ENCODE results near the gene PCDHGA1. TPM values are rescaled to one million over a fixed set of nuclear protein-coding genes. Genes with fewer than 3 reads are reported as not detected.

Gene PCDHGA1
- total RNA-seq, 2 experiments from 2014 or later = not detected

- H3K4me3 Mint-ChIP-seq = no peak overlapping the region
- POLR2A ChIA-PET = no interaction called here
- peaks cover 73% of the 10 kb centered on the region for H3K36me3 Mint-ChIP-seq
- H3K27me3 Mint-ChIP-seq = no peaks in the 10 kb centered on the region
- H3K27ac Mint-ChIP-seq = no peak overlapping the region
- CTCF ChIA-PET = interaction anchor here (0.6 to 9.1 kb wide), 24 partner anchors 11 to 309 kb away, joined by 3 to 139 read pairs (median 6); partner anchors contain the start of genes PCDHGA10, PCDHGA11, PCDHGA12 and PCDHGB3
- H3K9me3 Mint-ChIP-seq = no peaks in the 10 kb centered on the region
- no peak for DNase-seq
- intact Hi-C loops (cut with micrococcal nuclease) = loop anchor here (2.0 kb wide), 1 partner anchor 35 kb away; no protein-coding TSS in a partner anchor
- H3K4me1 Mint-ChIP-seq (ENCODE audit: low read depth) = peaks cover 36% of the 10 kb centered on the region
Measured at GRCh38 chr5:141523991-141524390, 193.7 kb downstream of the PCDHGA1 start.

- intact Hi-C loops (cut with micrococcal nuclease) = loop anchor here (2.0 kb wide), 1 partner anchor 34 kb away; no protein-coding TSS in a partner anchor
- POLR2A ChIA-PET = no interaction called here
- CTCF ChIA-PET = interaction anchor here (0.6 to 9.1 kb wide), 29 partner anchors 10 to 1866 kb away, joined by 3 to 139 read pairs (median 6); partner anchors contain the start of genes PCDHGA10, PCDHGA11, PCDHGA12 and PCDHGB3
- Mint-ChIP-seq H3K27ac (peak overlapping the region; percentile 15), H3K4me3 (no peak overlapping the region), H3K9me3 (no peaks in the 10 kb centered on the region), H3K36me3 (peaks cover 66% of the 10 kb centered on the region), H3K27me3 (no peaks in the 10 kb centered on the region), H3K4me1 (ENCODE audit: low read depth) (peaks cover 36% of the 10 kb centered on the region)
- peak; percentile 60 for DNase-seq
Measured at GRCh38 chr5:141524604-141525597, 194.6 kb downstream of the PCDHGA1 start.

GRCh38 chr5:141525653-141526052 lies 195.3 kb downstream of the PCDHGA1 start:
- DNase-seq = no peak
- no peak overlapping the region for H3K4me3 Mint-ChIP-seq
- peaks cover 58% of the 10 kb centered on the region for H3K36me3 Mint-ChIP-seq
- no peaks in the 10 kb centered on the region for H3K9me3 Mint-ChIP-seq
- H3K27me3 Mint-ChIP-seq = no peaks in the 10 kb centered on the region
- no peak overlapping the region for H3K27ac Mint-ChIP-seq
- ChIA-PET CTCF (interaction anchor here (0.6 to 9.1 kb wide), 14 partner anchors 9 to 113 kb away, joined by 3 to 139 read pairs (median 8); partner anchors contain the start of genes PCDHGA10, PCDHGA11, PCDHGA12 and PCDHGB7), POLR2A (no interaction called here)
- peaks cover 35% of the 10 kb centered on the region for H3K4me1 Mint-ChIP-seq (ENCODE audit: low read depth)
- intact Hi-C loops (cut with micrococcal nuclease) = loop anchor here (2.0 kb wide), 1 partner anchor 33 kb away; no protein-coding TSS in a partner anchor

GRCh38 chr5:141527426-141527825 lies 197.1 kb downstream of the PCDHGA1 start:
- Mint-ChIP-seq H3K4me3 (no peak overlapping the region), H3K4me1 (ENCODE audit: low read depth) (peaks cover 18% of the 10 kb centered on the region), H3K36me3 (peaks cover 45% of the 10 kb centered on the region), H3K27me3 (no peaks in the 10 kb centered on the region), H3K27ac (no peak overlapping the region), H3K9me3 (no peaks in the 10 kb centered on the region)
- POLR2A ChIA-PET = no interaction called here
- CTCF ChIA-PET = interaction anchor here (0.8 to 9.1 kb wide), 6 partner anchors 15 to 340 kb away, joined by 3 to 139 read pairs (median 3); partner anchors contain the start of genes PCDHB9 and PCDHGB1
- DNase-seq = no peak
- intact Hi-C loops (cut with micrococcal nuclease) = no loop called here

- H3K4me3 Mint-ChIP-seq = no peak overlapping the region
- peaks cover 11% of the 10 kb centered on the region for H3K4me1 Mint-ChIP-seq (ENCODE audit: low read depth)
- ChIA-PET POLR2A (interaction anchor here (1.2 kb wide), 1 partner anchor 13 kb away, joined by 3 read pairs; no protein-coding TSS in a partner anchor), CTCF (interaction anchor here (0.6 to 9.1 kb wide), 8 partner anchors 16 to 551 kb away, joined by 3 to 139 read pairs (median 4); partner anchors contain the start of genes PCDHB9, PCDHGA10 and PCDHGB1)
- H3K27me3 Mint-ChIP-seq = no peaks in the 10 kb centered on the region
- H3K27ac Mint-ChIP-seq = peak overlapping the region; percentile 59
- intact Hi-C loops (cut with micrococcal nuclease) = no loop called here
- no peak for DNase-seq
- peaks cover 44% of the 10 kb centered on the region for H3K36me3 Mint-ChIP-seq
- H3K9me3 Mint-ChIP-seq = no peaks in the 10 kb centered on the region
Measured at GRCh38 chr5:141528291-141528984, 198.1 kb downstream of the PCDHGA1 start.

- intact Hi-C loops (cut with micrococcal nuclease) = no loop called here
- H3K27ac Mint-ChIP-seq = peak overlapping the region; percentile 59
- H3K36me3 Mint-ChIP-seq = peaks cover 45% of the 10 kb centered on the region
- no peaks in the 10 kb centered on the region for H3K9me3 Mint-ChIP-seq
- H3K4me3 Mint-ChIP-seq = no peak overlapping the region
- CTCF ChIA-PET = interaction anchor here (0.6 to 9.1 kb wide), 5 partner anchors 16 to 550 kb away, joined by 4 to 139 read pairs (median 5); partner anchors contain the start of gene PCDHGA10
- H3K27me3 Mint-ChIP-seq = no peaks in the 10 kb centered on the region
- H3K4me1 Mint-ChIP-seq (ENCODE audit: low read depth) = peaks cover 11% of the 10 kb centered on the region
- DNase-seq = no peak
- POLR2A ChIA-PET = interaction anchor here (1.2 kb wide), 1 partner anchor 14 kb away, joined by 3 read pairs; no protein-coding TSS in a partner anchor
Measured at GRCh38 chr5:141529002-141529401, 198.7 kb downstream of the PCDHGA1 start.

- ChIA-PET CTCF (interaction anchor here (1.3 to 1.7 kb wide), 2 partner anchors 28 to 117 kb away, joined by 5 to 10 read pairs; partner anchors contain the start of gene PCDHGA10), POLR2A (no interaction called here)
- H3K4me3 Mint-ChIP-seq = no peak overlapping the region
- peaks cover 44% of the 10 kb centered on the region for H3K36me3 Mint-ChIP-seq
- DNase-seq = no peak
- intact Hi-C loops (cut with micrococcal nuclease) = no loop called here
- H3K9me3 Mint-ChIP-seq = no peaks in the 10 kb centered on the region
- no peak overlapping the region for H3K27ac Mint-ChIP-seq
- peaks cover 4% of the 10 kb centered on the region for H3K4me1 Mint-ChIP-seq (ENCODE audit: low read depth)
- H3K27me3 Mint-ChIP-seq = no peaks in the 10 kb centered on the region
Measured at GRCh38 chr5:141529873-141530272, 199.6 kb downstream of the PCDHGA1 start.

GRCh38 chr5:141532726-141533125 lies 202.4 kb downstream of the PCDHGA1 start:
- intact Hi-C loops (cut with micrococcal nuclease) = no loop called here
- Mint-ChIP-seq H3K36me3 (peaks cover 32% of the 10 kb centered on the region), H3K27me3 (no peaks in the 10 kb centered on the region), H3K9me3 (no peaks in the 10 kb centered on the region), H3K4me1 (ENCODE audit: low read depth) (peaks cover 4% of the 10 kb centered on the region), H3K4me3 (no peak overlapping the region), H3K27ac (no peak overlapping the region)
- no peak for DNase-seq
- ChIA-PET CTCF (interaction anchor here (3.6 kb wide), 1 partner anchor 8 kb away, joined by 27 read pairs; no protein-coding TSS in a partner anchor), POLR2A (no interaction called here)

GRCh38 chr5:141533897-141534296 lies 203.6 kb downstream of the PCDHGA1 start:
- H3K27ac Mint-ChIP-seq = no peak overlapping the region
- peaks cover 22% of the 10 kb centered on the region for H3K36me3 Mint-ChIP-seq
- no peaks in the 10 kb centered on the region for H3K9me3 Mint-ChIP-seq
- DNase-seq = no peak
- ChIA-PET POLR2A (no interaction called here), CTCF (interaction anchor here (0.7 to 4.1 kb wide), 8 partner anchors 10 to 136 kb away, joined by 3 to 27 read pairs (median 4); partner anchors contain the start of genes PCDHGA10, PCDHGA11, PCDHGA12 and PCDHGB5)
- no peaks in the 10 kb centered on the region for H3K27me3 Mint-ChIP-seq
- peaks cover 4% of the 10 kb centered on the region for H3K4me1 Mint-ChIP-seq (ENCODE audit: low read depth)
- intact Hi-C loops (cut with micrococcal nuclease) = no loop called here
- H3K4me3 Mint-ChIP-seq = no peak overlapping the region

GRCh38 chr5:141534492-141535213 lies 204.3 kb downstream of the PCDHGA1 start:
- peaks cover 24% of the 10 kb centered on the region for H3K36me3 Mint-ChIP-seq
- ChIA-PET CTCF (interaction anchor here (0.6 to 4.1 kb wide), 6 partner anchors 10 to 316 kb away, joined by 3 to 27 read pairs (median 5); partner anchors contain the start of gene PCDHGA10), POLR2A (no interaction called here)
- no peaks in the 10 kb centered on the region for H3K27me3 Mint-ChIP-seq
- H3K4me1 Mint-ChIP-seq (ENCODE audit: low read depth) = peaks cover 4% of the 10 kb centered on the region
- H3K27ac Mint-ChIP-seq = no peak overlapping the region
- DNase-seq = no peak
- intact Hi-C loops (cut with micrococcal nuclease) = no loop called here
- H3K9me3 Mint-ChIP-seq = no peaks in the 10 kb centered on the region
- no peak overlapping the region for H3K4me3 Mint-ChIP-seq

- Mint-ChIP-seq H3K27ac (no peak overlapping the region), H3K9me3 (peaks cover 11% of the 10 kb centered on the region), H3K27me3 (no peaks in the 10 kb centered on the region), H3K4me1 (ENCODE audit: low read depth) (peaks cover 9% of the 10 kb centered on the region), H3K4me3 (no peak overlapping the region), H3K36me3 (peaks cover 39% of the 10 kb centered on the region)
- DNase-seq = no peak
- ChIA-PET POLR2A (no interaction called here), CTCF (interaction anchor here (0.7 to 1.4 kb wide), 2 partner anchors 21 to 129 kb away, joined by 3 to 9 read pairs; no protein-coding TSS in a partner anchor)
- intact Hi-C loops (cut with micrococcal nuclease) = no loop called here
Measured at GRCh38 chr5:141543053-141543452, 212.7 kb downstream of the PCDHGA1 start.

Data from activated CD4-positive, alpha-beta memory T cell treated with anti-CD3 and anti-CD28 coated beads for 36 hours (primary cell).